GM12878 (cell line): ENCODE results near the gene SMURF1. TPM values are rescaled to one million over a fixed set of nuclear protein-coding genes. Genes with fewer than 3 reads are reported as not detected.

Source experiments
- ATF3 ChIP-seq: IDR thresholded peaks from 2 replicates; pipeline ENCODE4 v1.6.1; 2011; ENCODE audit warnings: low read depth, mild to moderate bottlenecking, low read length, moderate library complexity, borderline replicate concordance; ENCODE audit errors: extremely low read depth
- BACH1 ChIP-seq: fragments of 450-650 bp; IDR thresholded peaks from 2 replicates; pipeline ENCODE4 v1.6.1; 2017; ENCODE audit warnings: mild to moderate bottlenecking, borderline replicate concordance
- CREB1 ChIP-seq: IDR thresholded peaks from 2 replicates; pipeline ENCODE4 v1.6.1; 2012; ENCODE audit warnings: low read depth, mild to moderate bottlenecking, inconsistent platforms
- DPF2 ChIP-seq: fragments of 450-650 bp; IDR thresholded peaks from 2 replicates; pipeline ENCODE4 v1.6.1; 2017; ENCODE audit warnings: mild to moderate bottlenecking
- EGR1 ChIP-seq, 2 experiments: IDR thresholded peaks; 1 replicate in 1 of 2; 2 replicates in 1 of 2; pipeline ENCODE4 v1.6.1; 2011 to 2012; ENCODE audit warnings: low read depth in 2 of 2, low read length in 2 of 2, borderline replicate concordance in 1 of 2, mild to moderate bottlenecking in 1 of 2, moderate library complexity in 1 of 2
- GATAD2B ChIP-seq: fragments of 450-650 bp; conservative IDR thresholded peaks from 2 replicates; pipeline ENCODE4 v1.6.1; 2017; ENCODE audit warnings: low read depth, mild to moderate bottlenecking, moderate library complexity
- IKZF1 ChIP-seq: fragments of 450-650 bp; conservative IDR thresholded peaks from 2 replicates; pipeline ENCODE4 v1.6.1; 2017; ENCODE audit warnings: antibody characterized with exemption, mild to moderate bottlenecking
- LARP7 ChIP-seq: fragments of 450-650 bp; IDR thresholded peaks from 2 replicates; pipeline ENCODE4 v1.6.1; 2017; ENCODE audit warnings: mild to moderate bottlenecking
- MEF2A ChIP-seq: IDR thresholded peaks from 2 replicates; pipeline ENCODE4 v1.6.1; 2011; ENCODE audit warnings: low read depth, mild to moderate bottlenecking, low read length, moderate library complexity; ENCODE audit not compliant: insufficient read depth
- MEF2B ChIP-seq: fragments of 450-650 bp; IDR thresholded peaks from 2 replicates; pipeline ENCODE4 v1.6.1; 2018; ENCODE audit warnings: mild to moderate bottlenecking, moderate library complexity; ENCODE audit not compliant: partially characterized antibody, poor library complexity, severe bottlenecking
- NFYB ChIP-seq: IDR thresholded peaks from 2 replicates; pipeline ENCODE4 v1.6.1; 2011; ENCODE audit warnings: low read depth, mild to moderate bottlenecking, low read length, improper control_type of control experiment, moderate library complexity; ENCODE audit not compliant: insufficient read depth
- NR2F1 ChIP-seq: fragments of 450-650 bp; conservative IDR thresholded peaks from 2 replicates; pipeline ENCODE4 v1.6.1; 2017; ENCODE audit warnings: mild to moderate bottlenecking
- POLR2AphosphoS2 ChIP-seq: IDR thresholded peaks from 2 replicates; pipeline ENCODE4 v1.6.1; 2011; ENCODE audit warnings: low read depth, mild to moderate bottlenecking, low read length, improper control_type of control experiment, moderate library complexity
- POLR2AphosphoS5 ChIP-seq: IDR thresholded peaks from 2 replicates; pipeline ENCODE4 v1.6.1; 2011; ENCODE audit warnings: mild to moderate bottlenecking, low read length, inconsistent platforms
- POU2F2 ChIP-seq: IDR thresholded peaks from 3 replicates; pipeline ENCODE4 v1.6.1; 2011; ENCODE audit warnings: low read depth, mild to moderate bottlenecking, low read length, borderline replicate concordance
- RUNX3 ChIP-seq: IDR thresholded peaks from 2 replicates; pipeline ENCODE4 v1.6.1; 2012; ENCODE audit warnings: low read length, inconsistent platforms
- SIN3A ChIP-seq: IDR thresholded peaks from 2 replicates; pipeline ENCODE4 v1.6.1; 2012; ENCODE audit warnings: low read depth, low read length, improper control_type of control experiment
- TAF1 ChIP-seq: IDR thresholded peaks from 2 replicates; pipeline ENCODE4 v1.6.1; 2011; ENCODE audit warnings: mild to moderate bottlenecking, low read depth, low read length, borderline replicate concordance
- TCF12 ChIP-seq: IDR thresholded peaks from 2 replicates; pipeline ENCODE4 v1.6.1; 2011; ENCODE audit warnings: low read depth, mild to moderate bottlenecking, low read length
- ZBTB40 ChIP-seq: fragments of 450-650 bp; IDR thresholded peaks from 2 replicates; pipeline ENCODE4 v1.6.1; 2016; ENCODE audit warnings: mild to moderate bottlenecking, moderate library complexity, borderline replicate concordance
- ZNF687 ChIP-seq: fragments of 450-650 bp; IDR thresholded peaks from 2 replicates; pipeline ENCODE4 v1.6.1; 2017; ENCODE audit warnings: mild to moderate bottlenecking, moderate library complexity
- polyA plus RNA-seq, 11 experiments: library from polyadenylated mRNA; depleted of rRNA in 4 of 11; unstranded in 6 of 11; stranded (reverse) in 5 of 11; fragments of >200 nt; fragmentation: Nextera tagmentation in 4 of 11; fragmentation: Illumina TruSeq in 1 of 11; extraction: Ambion mirVana in 4 of 11; extraction: Trizol in 1 of 11; gene quantifications; 1 replicate in 1 of 11; 2 replicates in 10 of 11; pipeline versions ENCODE4 v1.2.1 to v1.2.3, GENCODE V29; 2011 to 2016; ENCODE audit warnings: inconsistent platforms in 2 of 11, missing spikeins in 2 of 11, low read depth in 1 of 11
- total RNA-seq, 4 experiments: library from RNA; depleted of rRNA in 3 of 4; stranded (reverse); fragments of >200 nt in 3 of 4; fragmentation: Illumina TruSeq in 1 of 4; extraction: Trizol in 1 of 4; gene quantifications; 2 replicates each; pipeline versions ENCODE4 v1.2.1 to v1.2.3, GENCODE V29; 2013 to 2021

The SMURF1 gene
- total and polyA plus RNA-seq, 10 of the 15 experiments (the other 5 are each of a cell fraction or from before 2014, with no cell fraction given) = 0.76 to 14.0 (median 7.9) TPM

- TF ChIP-seq DPF2 (peak; percentile 83; the same call in 1 of the 2 replicates), RUNX3 (peak; percentile 51), TAF1 (peak; percentile 49; the same call in 1 of the 2 replicates), ZBTB40 (no peak), LARP7 (peak; percentile 81), ZNF687 (peak; percentile 37; the same call in 1 of the 2 replicates), NFYB (no peak), CREB1 (peak; percentile 53; the same call in 1 of the 2 replicates), SIN3A (0 out of 2 replicates have a peak, but pooled peaks have one; percentile 15), EGR1 (IDR thresholded peaks at IDR 0.05; ENCODE audit: borderline replicate concordance in 1 of 2, low read depth in 2 of 2, low read length in 2 of 2) (peak; percentile 70 to 93), GATAD2B (peak; percentile 60; the same call in 1 of the 2 replicates), MEF2A (0 out of 2 replicates have a peak, but pooled peaks have one; percentile 5), TCF12 (no peak), NR2F1 (peak; percentile 77), POLR2AphosphoS5 (peak; percentile 51; the same call in 1 of the 2 replicates), POLR2AphosphoS2 (peak; percentile 54; the same call in 1 of the 2 replicates), ATF3 (no peak), POU2F2 (0 out of 3 replicates have a peak, but pooled peaks have one; percentile 26), BACH1 (peak; percentile 26; the same call in 1 of the 2 replicates), IKZF1 (peak; percentile 59), MEF2B (peak; percentile 37)
Measured at GRCh38 chr7:99143853-99144672, at the start of gene SMURF1 (continued).
